Transverse colon (tissue), 4 donors: Measurements from ENCODE around the gene NADK2. TPM values are rescaled to one million over a fixed set of nuclear protein-coding genes. Genes with fewer than 3 reads are reported as not detected.
A peak's percentile ranks its signal among the peaks of the same experiment; 100 is the strongest.

Experiments
- DNase-seq: peaks from one replicate; pipeline ENCODE4 v3.0.0-alpha.2; 2019
- H3K27ac ChIP-seq, 4 donors: fragments of 200-600 bp; sonication (generic); 2 replicates each; pipeline ENCODE4 v1.5.1; 2016 to 2018; ENCODE audit warnings: inconsistent platforms in 4 of 4
- H3K27me3 ChIP-seq: fragments of 200-600 bp; sonication (generic); 2 replicates; pipeline ENCODE4 v1.5.1; 2017; ENCODE audit warnings: inconsistent platforms
- H3K36me3 ChIP-seq, 4 donors: fragments of 200-600 bp; sonication (generic); 2 replicates each; pipeline ENCODE4 v1.5.1; 2017 to 2019; ENCODE audit warnings: inconsistent platforms in 4 of 4
- H3K4me1 ChIP-seq, 4 donors: fragments of 200-600 bp; sonication (generic); 2 replicates each; pipeline ENCODE4 v1.5.1; 2017 to 2020; ENCODE audit warnings: inconsistent platforms in 4 of 4
- H3K4me3 ChIP-seq, 4 donors: fragments of 200-600 bp; sonication (generic); 1 replicate in 1 of 4; 2 replicates in 3 of 4; pipeline versions ENCODE4 v1.5.1 to v1.6.1; 2017 to 2019; ENCODE audit warnings: inconsistent platforms in 4 of 4
- H3K9me3 ChIP-seq, 2 donors: fragments of 200-600 bp; sonication (generic); 2 replicates each; pipeline ENCODE4 v1.5.1; 2017 to 2019; ENCODE audit warnings: inconsistent platforms in 2 of 2
- EP300 ChIP-seq: sonication (generic); formaldehyde crosslinking; IDR thresholded peaks from one replicate; pipeline ENCODE4 v1.6.1; 2017; ENCODE audit warnings: antibody characterized with exemption, low read depth
- POLR2A ChIP-seq: fragments of 450-650 bp; IDR thresholded peaks from one replicate; pipeline ENCODE4 v1.6.1; 2016; ENCODE audit warnings: antibody characterized with exemption, mild to moderate bottlenecking, moderate library complexity
- POLR2AphosphoS5 ChIP-seq, 3 donors: sonication (generic); formaldehyde crosslinking; IDR thresholded peaks; one replicate each; pipeline ENCODE4 v1.6.1; 2016; ENCODE audit warnings: antibody characterized with exemption in 3 of 3
- WGBS, 2 donors: methylation state at CpG; one replicate each; pipeline ENCODE4 v1.1.5; 2018; ENCODE audit warnings: low coverage in 1 of 2; 5-methylcytosine and 5-hydroxymethylcytosine counted together
- in situ Hi-C, 4 donors: fragments of 200-750 bp; cut with MboI; loops; one replicate each; pipeline versions ENCODE4 v1.15.0 to v1.15.1; 2017; ENCODE audit warnings: low sequenced_read_pairs in 3 of 4, low pct_ligation_motif_present in 1 of 4, low pct_unique_long_range_greater_than_20kb in 1 of 4
- intact Hi-C: fragments of 100-400 bp; cut with DNase I; formaldehyde crosslinking; loops from one replicate; pipeline ENCODE4 v1.15.1; 2023; ENCODE audit warnings: low total_unique reads
- total RNA-seq, 4 donors: library from RNA; depleted of rRNA; stranded (reverse); fragments of >200 nt; gene quantifications; one replicate each; pipeline ENCODE4 v1.1.0, GENCODE V29; 2016
- TF ChIP-seq, protein P1 (sequence below), 5 experiments: fragments of 200-600 bp in 3 of 5; fragments of 450-650 bp in 2 of 5; sonication (generic) in 3 of 5; IDR thresholded peaks; 1 replicate in 2 of 5; 2 replicates in 3 of 5; pipeline ENCODE4 v1.5.1; 2016 to 2017; ENCODE audit warnings: antibody characterized with exemption in 5 of 5, inconsistent platforms in 3 of 5, mild to moderate bottlenecking in 2 of 5, moderate library complexity in 1 of 5

The NADK2 gene
- total RNA-seq, 4 donors from 2014 or later, result 14.6 to 31.4 (median 22.4) TPM

GRCh38 chr5:36155291-36155690 is 86.4 kb downstream of the NADK2 start:
- Histone ChIP-seq H3K27me3 (no peaks in the 10 kb centered on the region), H3K4me3 (no peak overlapping the region), H3K36me3 (no peaks in the 10 kb centered on the region), H3K9me3 (no peaks in the 10 kb centered on the region), H3K27ac (no peak overlapping the region), H3K4me1 (peaks cover 3 to 24% (median 18%) of the 10 kb centered on the region in 4 donors)
- TF ChIP-seq, protein P1, sequence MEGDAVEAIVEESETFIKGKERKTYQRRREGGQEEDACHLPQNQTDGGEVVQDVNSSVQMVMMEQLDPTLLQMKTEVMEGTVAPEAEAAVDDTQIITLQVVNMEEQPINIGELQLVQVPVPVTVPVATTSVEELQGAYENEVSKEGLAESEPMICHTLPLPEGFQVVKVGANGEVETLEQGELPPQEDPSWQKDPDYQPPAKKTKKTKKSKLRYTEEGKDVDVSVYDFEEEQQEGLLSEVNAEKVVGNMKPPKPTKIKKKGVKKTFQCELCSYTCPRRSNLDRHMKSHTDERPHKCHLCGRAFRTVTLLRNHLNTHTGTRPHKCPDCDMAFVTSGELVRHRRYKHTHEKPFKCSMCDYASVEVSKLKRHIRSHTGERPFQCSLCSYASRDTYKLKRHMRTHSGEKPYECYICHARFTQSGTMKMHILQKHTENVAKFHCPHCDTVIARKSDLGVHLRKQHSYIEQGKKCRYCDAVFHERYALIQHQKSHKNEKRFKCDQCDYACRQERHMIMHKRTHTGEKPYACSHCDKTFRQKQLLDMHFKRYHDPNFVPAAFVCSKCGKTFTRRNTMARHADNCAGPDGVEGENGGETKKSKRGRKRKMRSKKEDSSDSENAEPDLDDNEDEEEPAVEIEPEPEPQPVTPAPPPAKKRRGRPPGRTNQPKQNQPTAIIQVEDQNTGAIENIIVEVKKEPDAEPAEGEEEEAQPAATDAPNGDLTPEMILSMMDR (IDR thresholded peaks at IDR 0.05), result no peak
- TF ChIP-seq POLR2A, result no peak
- no peak for TF ChIP-seq EP300
- TF ChIP-seq POLR2AphosphoS5 (IDR thresholded peaks at IDR 0.05), result no peak
- no peak for DNase-seq
- intact Hi-C loops, result no loop called here
- WGBS, 2 donors, result 90 to 95% methylated on average over 7 of the region's 7 CpGs
- in situ Hi-C loops, result loop anchor here in 1 of 4 donors (10.0 kb wide), 1 partner anchor 90 kb away; the partner anchor contains the start of gene NADK2

DNA sequence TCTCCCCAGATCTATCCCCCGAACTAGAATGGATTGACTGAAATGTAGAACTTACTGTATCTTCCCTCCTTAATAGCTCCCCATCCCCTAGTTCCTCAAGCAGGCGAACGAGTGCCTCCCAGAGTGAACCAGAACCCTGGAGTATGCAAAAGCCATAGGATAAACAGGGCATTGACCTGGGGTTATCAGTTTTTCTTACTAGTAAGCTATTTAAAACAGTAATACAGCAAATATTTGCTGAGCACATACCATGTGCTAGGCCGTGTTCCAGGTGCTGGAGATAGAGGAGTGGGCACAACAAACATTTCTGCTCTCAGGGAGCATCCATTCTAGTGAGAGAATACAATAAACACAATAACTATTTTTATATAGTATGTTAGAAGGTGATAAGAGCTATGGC is 88.0 kb downstream of the NADK2 start:
- H3K4me3 ChIP-seq, result no peak overlapping the region
- DNase-seq, result no peak
- H3K27me3 ChIP-seq, result no peaks in the 10 kb centered on the region
- H3K36me3 ChIP-seq, result no peaks in the 10 kb centered on the region
- TF ChIP-seq POLR2A (no peak), POLR2AphosphoS5 (IDR thresholded peaks at IDR 0.05) (no peak), EP300 (no peak)
- TF ChIP-seq, protein P1 (IDR thresholded peaks at IDR 0.05), result no peak
- peaks cover 3 to 30% (median 20%) of the 10 kb centered on the region in 4 donors for H3K4me1 ChIP-seq
- no peaks in the 10 kb centered on the region for H3K9me3 ChIP-seq
- intact Hi-C loops (no loop called here), in situ Hi-C loops (loop anchor here in 1 of 4 donors (10.0 kb wide), 1 partner anchor 91 kb away; the partner anchor contains the start of gene NADK2)
- no peak overlapping the region for H3K27ac ChIP-seq
- 88 to 90% methylated on average over 4 of the region's 4 CpGs for WGBS, 2 donors

DNA sequence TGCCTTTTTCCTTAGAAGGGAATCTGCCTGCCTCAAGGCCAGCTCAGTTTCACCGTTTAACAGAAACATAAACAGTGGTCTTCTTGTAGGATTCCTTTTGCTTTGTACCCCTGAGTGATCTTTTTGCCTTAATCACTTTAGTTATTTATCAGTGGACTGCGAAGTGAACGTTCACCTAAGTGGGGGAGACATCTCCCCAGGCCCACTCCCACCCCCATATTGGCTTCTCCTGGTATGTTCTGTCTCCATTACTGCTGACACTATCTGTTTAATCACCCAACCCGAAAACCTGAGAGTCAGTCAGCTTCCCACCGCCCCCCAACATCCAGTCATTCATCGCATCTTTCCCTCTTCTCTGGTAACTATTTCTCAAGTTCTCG is 88.4 kb downstream of the NADK2 start:
- intact Hi-C loops, result no loop called here
- Histone ChIP-seq H3K4me3 (peak overlapping the region in 2 of 4 donors; percentile 96 to 100), H3K27ac (no peak overlapping the region)

More for the DNA sequence above, 88.4 kb downstream of the NADK2 start:
- Histone ChIP-seq H3K27me3 (no peaks in the 10 kb centered on the region), H3K4me1 (peaks cover 3 to 30% (median 20%) of the 10 kb centered on the region in 4 donors), H3K9me3 (no peaks in the 10 kb centered on the region), H3K36me3 (no peaks in the 10 kb centered on the region)
- TF ChIP-seq EP300 (no peak), POLR2AphosphoS5 (IDR thresholded peaks at IDR 0.05) (no peak), POLR2A (no peak)
- TF ChIP-seq, protein P1 (IDR thresholded peaks at IDR 0.05), result no peak
- WGBS, 2 donors, result 77 to 83% methylated on average over 6 to 7 of the region's 7 CpGs
- no peak for DNase-seq
- in situ Hi-C loops, result loop anchor here in 1 of 4 donors (10.0 kb wide), 1 partner anchor 92 kb away; the partner anchor contains the start of gene NADK2
